ENCODE data around the gene F7.

GRCh38 chr13:113112893-113113845, 7.6 kb downstream of the F7 start:
- TF ChIP-seq FOXM1 (IDR thresholded peaks at IDR 0.05; ENCODE audit: borderline replicate concordance, low read depth) (no peak), RAD21 (IDR thresholded peaks at IDR 0.05; ENCODE audit: low read depth) (no peak), NFIC (IDR thresholded peaks at IDR 0.05) (no peak), EP300 (IDR thresholded peaks at IDR 0.05; ENCODE audit: borderline replicate concordance) (no peak), YY1 (IDR thresholded peaks at IDR 0.05; ENCODE audit: low read depth) (no peak), REST (IDR thresholded peaks at IDR 0.05; ENCODE audit: low read depth) (no peak), EGR1 (IDR thresholded peaks at IDR 0.05) (no peak)

Measured in Ishikawa (cell line).